Testis (tissue), 2 donors: ENCODE measurements around the gene SLF2.

Source experiments
- CTCF ChIP-seq, 3 experiments: fragments of 450-650 bp in 2 of 3; fragments of 200-600 bp in 1 of 3; sonication (generic) in 1 of 3; IDR thresholded peaks; one replicate each; pipeline ENCODE4 v1.5.1; 2016 to 2019; ENCODE audit warnings: antibody characterized with exemption in 3 of 3, mild to moderate bottlenecking in 2 of 3, moderate library complexity in 1 of 3
- POLR2A ChIP-seq: fragments of 450-650 bp; IDR thresholded peaks from one replicate; pipeline ENCODE4 v1.6.1; 2017; ENCODE audit warnings: antibody characterized with exemption, mild to moderate bottlenecking, moderate library complexity

- TF ChIP-seq POLR2A (no peak), CTCF (IDR thresholded peaks at IDR 0.05) (no peak)
Observed at GRCh38 chr10:100886521-100886920, 26.2 kb upstream of the SLF2 start.
